GM12892 (cell line): ENCODE results near the gene ARID3A.

Experiments
- POLR2AphosphoS5 ChIP-seq: IDR thresholded peaks from 2 replicates; pipeline ENCODE4 v1.6.1; 2011; ENCODE audit warnings: low read depth, low read length, control low read depth
- TAF1 ChIP-seq: IDR thresholded peaks from 2 replicates; pipeline ENCODE4 v1.6.1; 2011; ENCODE audit warnings: low read depth, mild to moderate bottlenecking, control low read depth, low read length, borderline replicate concordance

DNA sequence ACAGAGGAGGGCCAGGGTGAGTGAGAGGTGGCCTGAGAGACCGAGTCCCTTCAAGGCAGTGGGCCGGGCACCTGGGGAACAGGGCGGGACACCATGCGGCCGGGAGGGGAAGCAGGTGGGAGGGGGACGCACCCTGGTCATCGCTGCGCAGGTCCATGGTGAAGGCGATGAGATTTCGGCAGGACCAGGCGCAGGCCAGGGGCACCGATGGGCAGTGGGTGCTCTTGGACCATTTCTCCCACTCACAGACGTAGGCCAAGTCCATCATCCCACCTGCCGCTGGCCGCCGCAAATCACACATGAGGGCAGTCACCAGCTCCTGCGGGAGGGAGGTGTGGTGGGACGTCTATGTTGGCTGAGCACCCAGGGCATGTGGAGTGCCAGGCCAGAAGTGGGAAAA is 35.0 kb upstream of the ARID3A start:
- no peak for TF ChIP-seq POLR2AphosphoS5
- no peak for TF ChIP-seq TAF1
